GDM1 (cell line): Measurements from ENCODE around the gene MRPS27.
A peak's percentile ranks its signal among the peaks of the same experiment; 100 is the strongest.
"Not testable (repeated sequence)": the region's sequence is repeated elsewhere in the genome, so short reads cannot be mapped to it uniquely, and the experiment has no call there.

Experiments used
- DNase-seq: peaks from one replicate; lab custom pipeline; 2025; lab: John Stamatoyannopoulos, UW

The MRPS27 gene

DNA sequence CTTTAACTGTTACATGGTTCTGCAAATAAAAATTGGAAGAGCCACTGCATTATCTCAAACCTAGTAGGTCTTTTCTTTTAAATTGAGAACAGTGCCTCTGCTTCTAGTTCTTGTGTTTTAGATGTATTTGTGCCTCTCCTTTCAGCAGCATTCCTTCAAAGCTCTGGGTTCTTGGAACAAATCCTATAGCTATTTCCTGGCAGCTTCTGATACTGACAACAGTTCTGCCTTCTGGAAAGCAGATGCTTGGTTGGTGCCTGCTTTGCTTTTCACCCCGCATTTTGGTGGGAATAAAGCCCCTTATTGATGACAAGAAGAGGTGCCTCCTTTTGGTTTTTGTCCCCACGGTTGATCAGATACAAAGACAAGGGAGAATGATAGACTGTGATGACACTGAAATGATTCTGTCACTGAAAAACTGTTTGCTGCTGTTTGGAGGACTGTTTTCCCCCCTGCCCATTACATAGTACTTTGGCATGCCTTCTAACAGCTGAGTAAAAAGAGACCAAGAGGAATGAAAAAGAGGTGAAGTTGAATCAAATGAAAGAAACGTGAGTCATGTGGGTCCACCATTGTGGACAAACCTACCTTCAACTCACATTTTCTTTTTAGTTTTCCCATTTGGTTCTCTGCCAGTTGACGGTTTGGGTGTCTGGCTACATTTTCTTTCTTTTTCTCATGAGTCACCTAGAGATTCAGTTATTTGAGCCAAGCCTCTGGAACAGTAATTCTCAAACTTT lies 5.7 kb upstream of the MRPS27 start:
- no peak for DNase-seq

DNA sequence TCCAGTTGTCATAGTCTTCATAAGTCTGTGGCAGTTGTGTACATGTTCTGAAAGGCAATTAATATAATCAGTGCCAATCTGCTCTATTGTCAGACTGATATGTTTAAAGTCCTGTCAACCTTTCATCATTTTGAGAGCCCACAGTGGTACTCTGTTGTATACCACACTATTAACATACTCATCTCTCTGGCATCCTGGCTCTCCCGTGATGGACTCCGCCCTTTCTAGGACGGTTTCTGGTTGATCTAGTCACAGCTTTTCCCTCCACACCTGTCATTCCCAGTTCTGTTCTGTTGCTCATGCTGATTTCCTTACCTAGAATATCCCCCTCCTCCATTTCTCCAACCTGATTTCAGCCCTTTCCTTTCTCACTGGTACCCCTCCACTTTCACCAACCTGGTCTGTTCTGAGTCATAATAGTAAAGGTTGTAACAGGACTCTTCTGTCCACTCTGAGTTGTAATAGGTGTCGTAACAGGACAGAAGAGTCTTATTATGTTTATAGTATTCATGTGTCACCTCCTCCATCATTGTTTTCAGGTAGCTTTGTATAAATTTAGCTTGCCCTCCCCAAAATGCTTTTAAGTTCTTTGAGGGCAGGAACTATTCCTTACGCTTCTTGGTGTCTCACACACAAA lies 4.3 kb upstream of the MRPS27 start:
- no peak for DNase-seq

DNA sequence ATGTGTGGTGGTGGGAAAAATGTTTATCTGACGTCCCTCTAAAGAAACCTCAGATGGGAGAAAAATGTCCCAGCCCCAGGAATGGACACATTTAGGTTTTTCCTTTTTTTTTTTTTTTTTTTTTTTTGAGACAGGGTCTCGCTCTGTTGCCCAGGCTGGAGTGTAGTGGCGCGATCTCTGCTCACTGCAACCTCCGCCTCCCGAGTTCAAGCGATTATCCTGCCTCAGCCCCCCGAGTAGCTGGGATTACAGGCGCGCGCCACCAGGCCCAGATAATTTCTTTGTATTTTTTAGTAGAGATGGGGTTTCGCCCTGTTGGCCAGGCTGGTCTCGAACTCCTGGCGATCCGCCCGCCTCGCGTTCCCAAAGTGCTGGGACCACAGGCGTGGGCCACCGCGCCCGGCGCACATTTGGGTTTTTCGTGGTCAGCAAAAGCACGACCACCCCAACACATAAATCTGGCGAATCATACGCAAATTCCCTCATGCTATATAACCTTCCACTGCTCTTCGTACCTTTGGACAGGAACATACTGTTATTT lies 535 bp downstream of the MRPS27 start:
- not testable (repeated sequence) for DNase-seq

DNA sequence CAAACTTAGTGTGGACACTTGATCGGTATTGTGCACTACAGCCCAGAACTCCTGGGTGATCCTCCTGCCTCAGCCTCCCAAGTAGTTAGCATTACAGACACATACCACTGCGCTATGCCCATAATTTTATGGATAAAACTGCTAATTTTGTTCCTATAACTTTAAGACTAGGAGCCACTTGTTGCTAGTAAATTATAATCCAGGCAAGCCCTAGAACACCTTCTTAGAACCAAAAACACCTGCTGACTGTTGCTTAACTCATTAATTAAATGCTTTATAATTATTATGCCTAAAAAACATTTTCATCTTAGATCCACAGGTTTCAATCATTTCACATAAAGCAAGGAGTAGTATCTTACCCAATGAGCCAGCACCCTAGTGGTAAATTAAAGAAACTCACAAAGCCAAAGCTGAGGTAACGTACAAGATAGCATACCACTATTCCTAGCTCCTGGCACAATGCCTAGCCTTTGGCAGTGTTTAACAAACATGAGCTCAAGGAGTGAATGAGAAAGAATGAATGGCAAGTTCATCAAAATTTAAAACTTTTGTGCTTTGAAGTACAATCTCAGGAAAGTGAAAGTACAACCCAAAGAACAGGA lies 5.4 kb downstream of the MRPS27 start:
- DNase-seq = no peak

DNA sequence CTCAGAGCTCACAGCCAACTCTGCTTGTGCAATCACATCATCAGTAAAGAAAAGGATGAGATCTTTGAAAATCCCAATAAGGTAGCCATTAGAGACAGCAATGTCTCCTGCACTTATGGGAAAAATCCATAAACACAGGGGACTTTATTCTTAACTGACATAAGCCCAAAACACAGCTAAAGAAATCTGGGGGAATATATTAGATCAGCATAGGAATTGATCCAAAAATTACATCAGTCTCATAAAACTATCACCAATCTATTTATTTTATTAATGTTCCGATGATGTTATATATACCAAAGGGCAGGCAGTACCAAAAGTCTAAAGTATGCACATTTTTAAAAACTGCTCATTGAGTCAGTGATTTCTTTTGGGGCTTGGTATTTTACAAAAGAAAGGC lies 6.9 kb downstream of the MRPS27 start:
- no peak for DNase-seq

DNA sequence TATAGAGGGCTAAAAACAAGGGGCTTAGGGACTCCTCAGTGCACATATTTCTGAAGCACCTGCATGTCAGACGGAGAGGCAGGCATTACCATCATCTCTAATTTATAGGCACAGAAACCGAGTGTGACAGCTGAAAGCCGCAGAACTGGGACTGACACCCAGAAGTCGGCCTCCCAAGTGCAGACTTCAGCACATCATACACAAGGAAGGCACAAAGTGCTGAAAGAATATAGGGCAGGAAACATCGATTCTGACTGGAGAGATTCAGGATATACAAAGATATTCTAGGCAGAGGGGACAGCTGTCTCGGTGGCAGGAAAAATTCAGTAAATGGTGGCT lies 11.2 kb downstream of the MRPS27 start:
- no peak for DNase-seq

DNA sequence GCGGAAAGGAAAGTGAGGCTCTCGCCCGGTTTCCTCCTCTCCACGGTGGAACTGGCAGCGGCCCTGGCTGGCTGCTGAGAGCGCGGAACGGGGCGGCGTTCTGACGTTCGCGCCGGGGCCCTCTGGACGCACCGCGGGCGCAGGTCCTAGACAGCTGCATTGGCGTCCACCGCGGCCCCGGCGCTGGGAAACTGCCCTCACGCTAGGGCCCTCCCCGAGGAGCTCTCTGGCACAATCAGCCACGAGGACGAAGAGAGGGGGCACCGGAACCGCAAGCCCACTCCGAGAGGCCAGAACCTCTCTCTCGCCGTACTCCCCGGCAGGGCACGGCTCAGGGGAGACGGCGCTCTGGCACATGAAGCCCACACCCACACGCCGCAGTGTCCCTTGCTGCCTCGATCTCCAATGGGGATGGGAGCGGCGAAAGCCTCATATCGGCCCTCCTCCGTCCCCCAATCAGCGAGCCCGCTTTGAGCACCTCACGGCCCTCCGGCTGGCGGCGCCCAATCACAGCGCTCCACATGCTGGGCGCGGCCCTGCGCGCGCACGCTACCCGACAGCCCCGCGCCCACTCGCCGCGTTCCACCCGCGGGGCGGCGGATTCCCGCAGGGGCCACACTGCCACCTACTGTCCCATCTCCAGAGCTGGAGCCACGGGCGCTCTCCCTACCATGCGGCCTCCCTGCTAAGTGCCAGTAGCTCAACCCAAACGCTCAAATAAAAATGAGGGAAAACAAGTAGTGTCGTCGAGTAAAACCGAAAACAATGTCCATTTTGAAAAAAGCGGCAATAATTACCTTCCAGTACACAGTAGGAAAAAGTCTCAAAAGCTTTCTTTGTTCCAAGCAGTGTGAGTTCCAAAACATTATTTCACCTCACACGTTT lies 11.8 kb downstream of the MRPS27 start:
- peak; percentile 98 for DNase-seq

DNA sequence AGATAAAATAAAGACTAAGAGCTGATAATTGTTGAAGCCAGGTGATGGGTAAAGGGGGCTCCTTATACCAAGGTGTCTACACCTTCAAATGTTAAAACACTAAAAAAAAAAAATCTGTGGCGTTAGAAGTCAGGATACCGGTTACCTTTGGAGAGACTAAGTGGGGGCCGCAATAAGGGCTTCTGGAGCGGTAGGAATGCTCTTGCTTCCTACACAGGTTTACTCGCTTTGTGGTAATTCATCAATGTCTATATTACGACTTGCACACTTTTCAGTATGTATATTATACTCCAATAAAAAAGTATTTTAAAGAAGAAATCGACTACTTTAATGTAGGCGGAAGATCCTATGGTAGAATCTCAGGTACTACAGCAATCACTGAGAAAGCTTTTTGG lies 12.5 kb downstream of the MRPS27 start:
- no peak for DNase-seq

DNA sequence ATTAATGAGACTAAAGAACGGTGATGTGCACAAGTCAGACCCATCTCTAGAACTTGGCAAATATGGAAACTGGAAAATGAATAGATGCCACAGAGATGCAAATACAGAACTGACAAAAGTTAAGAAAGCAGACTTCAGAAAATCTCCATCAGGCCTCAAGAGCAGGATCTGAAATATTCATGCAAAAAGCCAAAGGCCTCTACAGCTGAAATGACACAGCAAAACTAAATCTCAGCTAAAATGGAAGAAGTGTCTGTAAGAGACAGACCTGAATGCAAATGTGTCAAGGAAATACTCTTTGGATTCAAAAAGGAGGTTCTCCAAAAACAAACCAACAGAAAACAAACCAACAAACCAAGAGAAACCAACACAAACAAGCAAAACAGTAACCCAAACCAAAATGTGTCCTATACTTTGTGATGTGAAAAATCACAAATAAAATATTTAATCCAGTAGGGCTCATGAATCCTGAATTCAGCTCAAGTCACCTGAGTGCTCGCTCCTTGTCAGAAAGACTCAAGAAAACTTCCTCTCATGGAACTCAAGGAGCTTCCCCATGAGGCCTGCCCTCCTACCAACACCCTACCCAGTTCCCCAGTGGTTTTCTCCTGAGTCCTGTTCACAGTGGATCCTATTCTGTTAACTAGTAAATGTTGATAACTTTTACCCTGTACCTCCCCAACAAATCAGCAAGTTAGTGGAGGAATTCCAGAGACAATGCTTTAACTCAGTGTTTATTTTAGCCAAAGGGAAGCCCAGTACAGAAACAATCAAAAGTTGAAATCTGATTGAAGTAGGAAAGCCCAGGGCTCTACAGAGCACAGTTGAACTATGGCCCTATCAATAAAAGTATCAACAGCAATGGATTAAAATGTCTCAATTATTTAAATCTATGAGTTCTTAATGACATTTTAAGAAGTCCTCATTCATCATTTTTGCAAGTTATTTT lies 14.6 kb downstream of the MRPS27 start:
- no peak for DNase-seq

DNA sequence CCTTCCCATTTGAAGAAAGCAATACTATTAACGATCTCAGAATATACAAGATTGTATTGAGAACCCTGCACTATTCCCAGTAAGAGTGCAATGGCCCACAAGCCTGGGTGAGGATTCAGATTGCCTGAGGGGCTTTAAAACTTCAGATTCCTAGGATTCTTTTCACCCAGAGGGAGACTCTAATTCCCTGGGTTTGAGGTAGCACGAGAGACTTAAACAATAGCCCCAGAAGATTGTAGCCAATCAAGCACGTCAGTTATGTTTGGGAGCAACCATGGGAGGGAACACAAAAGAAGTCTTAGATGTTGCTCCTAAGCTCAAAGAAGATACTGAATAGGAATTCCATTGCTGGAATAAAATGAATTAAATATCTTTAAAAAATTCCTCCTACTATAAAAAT lies 17.9 kb downstream of the MRPS27 start:
- no peak for DNase-seq

DNA sequence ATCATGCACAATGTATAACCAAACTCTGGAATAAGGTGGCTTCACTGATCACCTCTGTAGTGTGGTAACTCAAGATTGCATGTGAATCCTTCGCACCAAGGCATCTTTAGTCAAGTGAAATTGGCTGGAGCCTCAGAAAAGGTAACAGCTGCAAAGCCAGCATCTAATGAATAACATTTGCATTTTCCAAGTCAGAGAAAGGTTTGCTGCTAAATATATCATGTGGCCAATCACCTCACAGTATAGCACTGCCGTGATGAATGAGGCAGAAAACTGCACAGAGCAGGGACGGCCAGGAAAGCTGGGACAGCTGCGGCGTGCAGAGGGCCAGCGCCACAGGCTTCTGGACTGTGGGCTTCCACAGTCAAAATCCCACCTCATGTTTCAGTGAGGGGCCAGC lies 18.5 kb downstream of the MRPS27 start:
- DNase-seq = no peak

DNA sequence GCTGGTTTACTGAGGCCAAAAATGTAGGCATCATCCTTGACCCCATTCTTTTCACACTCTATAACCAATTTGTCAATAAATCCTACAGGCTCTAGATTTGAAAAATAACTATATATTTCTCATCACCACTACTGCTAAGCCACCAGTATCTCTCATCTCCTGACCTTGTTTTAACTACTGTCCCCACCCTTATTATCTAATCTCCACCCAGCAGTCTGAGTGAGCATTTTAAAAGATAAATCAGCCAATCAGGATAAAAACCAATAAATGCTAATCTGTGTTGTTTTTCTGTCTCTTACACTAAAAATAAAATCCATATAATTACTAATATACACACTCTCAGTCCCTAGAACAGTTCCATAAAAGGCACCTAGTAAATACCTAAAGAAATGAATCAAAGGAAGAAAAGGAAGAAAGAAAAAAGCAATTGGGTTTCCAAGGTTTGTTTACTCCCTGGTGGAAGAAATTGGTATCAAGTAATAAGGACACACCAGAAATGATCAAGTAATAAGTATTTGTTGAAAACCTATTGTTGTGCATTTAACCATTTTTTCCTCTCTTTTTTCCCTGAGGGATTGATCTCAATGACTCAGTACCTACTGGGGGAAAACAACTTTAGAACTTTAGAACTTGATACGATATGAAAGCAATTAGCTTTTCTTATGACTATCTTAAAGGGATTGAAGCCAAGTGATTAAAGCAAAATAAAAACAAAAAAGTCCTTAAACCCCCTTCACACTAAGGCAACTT lies 19.3 kb downstream of the MRPS27 start:
- no peak for DNase-seq

DNA sequence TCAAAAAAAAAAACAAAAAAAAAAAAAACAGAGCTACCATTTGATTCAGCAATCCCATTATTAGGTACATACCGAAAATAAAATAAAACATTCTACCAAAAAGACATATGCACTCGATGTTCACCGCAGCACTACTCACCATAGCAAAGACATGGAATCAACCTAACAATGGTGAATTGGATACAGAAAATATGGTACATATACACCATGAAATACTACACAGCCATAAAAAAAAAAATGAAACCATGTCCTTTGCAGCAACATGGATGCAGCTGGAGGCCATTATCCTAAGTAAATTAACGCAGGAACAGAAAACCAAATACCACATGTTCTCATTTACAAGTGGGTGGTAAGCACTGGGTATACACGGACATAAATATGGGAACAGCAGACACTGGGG lies 21.3 kb downstream of the MRPS27 start:
- no peak for DNase-seq

DNA sequence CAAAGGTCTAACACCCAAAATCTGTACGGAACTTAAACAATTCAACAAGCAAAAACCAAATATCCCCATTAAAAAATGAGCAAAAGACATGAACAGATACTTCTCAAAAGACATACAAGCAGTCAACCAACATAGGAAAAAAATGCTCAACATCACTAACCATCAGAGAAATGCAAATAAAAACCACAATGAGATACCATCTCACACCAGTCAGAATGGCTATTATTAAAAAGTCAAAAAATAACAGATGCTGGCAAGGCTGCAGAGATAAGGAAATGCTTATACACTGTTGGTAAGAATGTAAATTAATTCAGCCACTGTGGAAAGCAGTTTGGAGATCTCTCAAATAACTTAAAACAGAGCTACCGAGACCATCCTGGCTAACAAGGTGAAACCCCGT lies 21.9 kb downstream of the MRPS27 start:
- DNase-seq = not testable (repeated sequence)

DNA sequence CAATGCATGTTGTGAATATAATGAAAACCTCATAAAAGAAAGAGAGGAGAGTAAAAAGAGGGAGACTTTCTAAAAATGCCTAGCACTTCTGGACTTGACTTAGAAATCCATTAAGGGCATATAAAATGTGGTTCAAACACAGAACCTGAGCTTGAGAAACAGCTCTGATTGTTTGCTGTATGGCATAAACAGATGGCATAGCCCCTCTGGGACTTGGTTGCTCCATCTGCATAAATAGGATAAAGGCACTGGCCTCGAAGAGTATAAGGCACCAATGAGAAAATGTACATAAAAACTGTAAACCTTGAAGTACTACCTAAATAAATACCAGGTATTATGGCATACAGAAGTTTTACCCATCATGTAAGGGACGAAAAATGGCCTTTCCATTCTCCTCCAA lies 23.8 kb downstream of the MRPS27 start:
- no peak for DNase-seq

DNA sequence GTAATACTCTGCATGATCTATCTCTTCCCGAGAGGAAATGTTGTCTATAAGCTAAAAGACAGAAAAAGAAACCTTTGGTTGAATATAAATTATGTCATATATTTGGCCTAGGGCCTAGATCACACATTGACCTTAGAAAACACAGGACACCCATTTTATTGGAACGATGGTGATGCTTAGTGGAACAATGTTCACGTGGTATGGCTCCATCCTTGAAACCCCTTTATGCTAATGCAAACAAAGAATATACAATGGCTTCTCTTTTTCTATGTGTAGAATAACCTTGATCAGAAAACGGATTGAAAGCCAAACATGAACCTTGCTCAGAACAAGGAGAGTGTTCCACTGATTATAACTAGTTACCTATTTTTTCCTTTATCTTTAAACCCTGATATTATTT lies 24.5 kb downstream of the MRPS27 start:
- DNase-seq = no peak

DNA sequence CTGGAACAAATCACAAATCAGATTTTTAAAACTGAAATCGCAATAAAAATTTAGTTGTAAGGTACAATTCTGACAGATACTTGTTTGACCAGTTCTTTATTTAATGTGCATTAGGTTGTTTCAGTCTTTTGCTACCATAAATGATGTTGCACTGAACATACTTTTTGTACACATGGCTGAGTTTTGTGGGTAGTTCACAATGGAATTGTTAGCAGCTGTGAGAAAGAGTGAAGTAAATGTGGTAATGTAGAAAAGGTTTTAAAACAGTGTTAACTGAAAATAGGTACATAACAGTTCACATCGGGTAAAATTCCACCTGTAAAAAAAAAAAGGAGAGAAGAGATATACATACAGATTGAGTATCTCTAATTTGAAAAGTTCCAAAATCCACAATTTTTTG lies 25.6 kb downstream of the MRPS27 start:
- no peak for DNase-seq

DNA sequence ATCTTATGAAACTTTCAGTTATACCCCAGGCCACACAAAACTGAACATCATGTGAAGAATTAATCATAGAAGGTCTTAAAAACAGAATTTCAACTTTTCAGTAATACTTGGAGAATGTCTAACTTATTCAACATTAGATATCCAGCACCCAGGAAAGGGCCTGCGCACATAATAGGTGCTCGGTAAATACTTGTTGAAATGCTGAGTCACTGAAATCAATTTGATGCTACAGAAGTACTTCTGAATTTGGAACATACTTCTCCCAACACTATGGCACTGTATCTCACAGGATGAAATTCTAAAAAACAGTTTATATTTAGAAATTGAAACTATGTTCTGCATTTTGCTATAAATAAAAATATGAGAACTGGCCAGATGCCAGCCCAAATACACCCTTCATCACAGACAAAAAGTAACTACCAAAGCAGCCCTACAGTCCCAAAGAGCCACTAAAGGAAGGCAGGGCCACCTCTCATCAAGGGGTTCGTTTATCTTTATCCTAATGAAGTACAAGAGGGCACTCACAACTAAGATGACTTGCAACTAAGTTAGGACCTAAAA lies 26.5 kb downstream of the MRPS27 start:
- DNase-seq = no peak

DNA sequence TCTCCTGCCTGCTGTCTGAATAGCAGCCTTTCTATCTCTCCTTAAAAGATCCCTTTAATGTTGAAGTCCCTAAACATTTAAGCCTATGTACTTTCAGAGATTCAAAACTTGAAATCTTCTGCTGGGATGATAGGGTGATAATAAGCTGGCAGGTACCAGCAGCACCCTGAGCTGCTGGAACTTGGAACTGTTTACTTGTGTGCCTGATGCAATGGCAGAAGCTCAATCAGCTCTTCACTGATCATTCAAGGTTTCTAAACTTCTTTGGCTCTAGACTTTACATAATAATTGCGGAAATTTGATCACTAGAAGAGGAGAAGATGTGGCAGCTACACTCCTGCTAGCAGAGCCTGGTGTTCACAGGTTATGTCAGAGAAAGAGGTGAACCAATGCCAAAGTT lies 27.6 kb downstream of the MRPS27 start:
- DNase-seq = no peak

DNA sequence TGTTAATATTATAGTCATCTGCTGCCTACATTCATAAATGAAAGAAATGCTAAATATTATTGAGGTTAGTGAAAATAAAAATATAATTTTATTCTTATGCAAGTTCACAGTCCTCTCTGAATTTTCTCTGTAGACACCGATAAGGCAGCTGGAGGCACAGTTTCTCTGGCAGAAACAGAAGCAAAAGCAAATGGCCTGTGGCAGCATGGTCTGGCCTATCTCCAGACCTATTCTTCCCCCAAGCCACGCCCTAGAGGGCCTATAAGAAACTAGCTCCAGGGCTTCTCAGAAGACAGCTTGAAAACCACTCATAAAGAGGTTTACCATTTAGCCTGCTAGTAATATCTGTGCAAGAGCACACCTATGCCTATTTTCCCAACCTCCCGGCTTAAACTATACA lies 28.4 kb downstream of the MRPS27 start:
- DNase-seq = no peak
